Cardiac fibroblast (primary cell): ENCODE data around the gene CMTM3.
"Not testable (repeated sequence)": the region's sequence is repeated elsewhere in the genome, so short reads cannot be mapped to it uniquely, and the experiment has no call there.

Experiments
- DNase-seq, 2 donors: peaks; one replicate each; pipeline versions ENCODE4 v3.0.0 to v3.0.0-alpha.2; 2010; ENCODE audit warnings: low read depth in 2 of 2
- H3K4me3 ChIP-seq, 2 donors: replicated peaks in 1 of 2; 1 replicate in 1 of 2; 2 replicates in 1 of 2; pipeline ENCODE4 v1.5.1; 2011; ENCODE audit warnings: low read depth in 2 of 2, low read length in 2 of 2, mild to moderate bottlenecking in 2 of 2, moderate library complexity in 1 of 2
- CTCF ChIP-seq: IDR thresholded peaks from one replicate; pipeline ENCODE4 v1.5.1; 2011; ENCODE audit warnings: low read depth, mild to moderate bottlenecking, low read length, inconsistent platforms

The CMTM3 gene

GRCh38 chr16:66656547-66656946, 52.0 kb downstream of the CMTM3 start:
- no peak overlapping the region for H3K4me3 ChIP-seq
- DNase-seq = peak in 1 of 2 donors; percentile 65
- no peak for TF ChIP-seq CTCF

- no peak for TF ChIP-seq CTCF
- no peak overlapping the region for H3K4me3 ChIP-seq
- no peak for DNase-seq
Measured at GRCh38 chr16:66658143-66658859, 53.8 kb downstream of the CMTM3 start.

GRCh38 chr16:66658860-66659190, 54.3 kb downstream of the CMTM3 start:
- no peak for DNase-seq
- no peak overlapping the region for H3K4me3 ChIP-seq
- no peak for TF ChIP-seq CTCF

GRCh38 chr16:66660422-66661209, 56.1 kb downstream of the CMTM3 start:
- H3K4me3 ChIP-seq = no peak overlapping the region
- TF ChIP-seq CTCF = peak; percentile 45
- peak; percentile 89 to 90 for DNase-seq

GRCh38 chr16:66661210-66661560, 56.7 kb downstream of the CMTM3 start:
- no peak for DNase-seq
- no peak for TF ChIP-seq CTCF
- no peak overlapping the region for H3K4me3 ChIP-seq

- DNase-seq = peak in 1 of 2 donors; percentile 63
- H3K4me3 ChIP-seq = not testable (repeated sequence)
Measured at GRCh38 chr16:66661671-66662346, 57.3 kb downstream of the CMTM3 start.
